ACC112 (cell line): ENCODE measurements around the gene CCDC9B.

ENCODE experiments used
- H2AFZ ChIP-seq: fragments of 200-600 bp; sonication (generic); one replicate; pipeline ENCODE4 v1.6.0; 2017; ENCODE audit warnings: antibody characterized with exemption, low read length; ENCODE audit not compliant: unreplicated experiment
- H3K27ac ChIP-seq: fragments of 200-600 bp; sonication (generic); 2 replicates; pipeline ENCODE4 v1.5.1; 2014; ENCODE audit warnings: low read depth, mild to moderate bottlenecking, antibody characterized with exemption, low read length, moderate library complexity
- H3K27me3 ChIP-seq: fragments of 200-600 bp; sonication (generic); 2 replicates; pipeline ENCODE4 v1.6.1; 2014; ENCODE audit warnings: mild to moderate bottlenecking, antibody characterized with exemption, low read length, moderate library complexity, mixed read lengths; ENCODE audit not compliant: insufficient read depth
- H3K36me3 ChIP-seq: fragments of 200-600 bp; sonication (generic); 2 replicates; pipeline ENCODE4 v1.6.1; 2016; ENCODE audit warnings: mild to moderate bottlenecking, antibody characterized with exemption, low read length, moderate library complexity, mixed read lengths; ENCODE audit not compliant: insufficient read depth
- H3K4me1 ChIP-seq: fragments of 200-600 bp; sonication (generic); one replicate; pipeline ENCODE4 v1.6.1; 2016; ENCODE audit warnings: low read length, mixed read lengths; ENCODE audit not compliant: insufficient read depth, unreplicated experiment, control insufficient read depth
- H3K4me3 ChIP-seq: fragments of 200-600 bp; sonication (generic); 2 replicates; pipeline ENCODE4 v1.5.1; 2014; ENCODE audit warnings: mild to moderate bottlenecking, low read depth, low read length
- H3K79me2 ChIP-seq: fragments of 200-600 bp; sonication (generic); one replicate; pipeline ENCODE4 v1.6.0; 2016; ENCODE audit warnings: low read length; ENCODE audit not compliant: control insufficient read depth, unreplicated experiment, insufficient read depth

CCDC9B gene

DNA sequence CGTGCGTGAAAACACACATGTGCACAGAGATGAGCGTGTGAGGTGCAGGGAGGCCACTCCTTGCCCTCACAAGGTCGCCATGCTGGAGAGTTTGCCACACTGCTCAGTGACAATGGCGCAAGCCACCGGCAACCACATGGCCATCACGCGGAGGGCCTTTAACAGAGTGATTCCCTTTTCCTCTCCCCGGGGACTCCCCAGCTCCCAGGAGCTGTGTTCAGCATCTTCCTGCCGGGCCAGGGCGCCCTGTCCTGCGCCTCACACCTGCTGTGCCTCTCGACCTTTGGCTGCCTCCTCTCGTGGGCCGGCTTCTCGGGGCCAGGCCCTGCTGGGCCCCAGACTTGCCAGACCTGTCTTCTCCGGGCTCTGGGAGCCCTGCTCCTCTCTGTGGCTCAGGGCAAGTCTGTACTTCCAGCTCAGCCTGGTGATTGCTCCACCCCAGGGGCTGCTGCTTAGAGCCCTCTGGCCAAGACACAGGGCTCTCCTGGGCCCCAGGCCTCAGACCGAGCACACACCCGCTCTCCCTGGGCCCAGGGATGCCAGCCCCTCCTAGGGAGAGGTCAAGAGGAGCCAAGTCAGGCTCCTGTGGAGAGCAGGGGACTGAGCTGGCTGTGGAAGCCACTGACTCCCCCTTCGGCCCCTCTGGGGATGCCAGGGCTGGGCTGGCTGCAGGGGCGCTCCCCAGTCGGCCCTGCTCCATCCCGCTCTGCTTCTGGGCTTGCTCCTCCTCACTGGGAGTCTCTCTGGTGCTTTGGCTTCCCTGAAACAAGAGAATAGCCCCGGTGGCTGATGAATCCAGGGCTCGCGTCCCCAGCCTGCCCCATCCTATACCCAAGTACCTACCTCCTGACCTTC, 5.6 kb downstream of the CCDC9B start:
- no peaks in the 10 kb centered on the region for H3K36me3 ChIP-seq
- no peak overlapping the region for H2AFZ ChIP-seq
- peaks cover 27% of the 10 kb centered on the region for H3K79me2 ChIP-seq
- peaks cover 62% of the 10 kb centered on the region for H3K4me1 ChIP-seq
- H3K27me3 ChIP-seq, result no peaks in the 10 kb centered on the region
- H3K27ac ChIP-seq, result peak overlapping the region; percentile 39
- no peak overlapping the region for H3K4me3 ChIP-seq

- H3K4me1 ChIP-seq, result peaks cover 58% of the 10 kb centered on the region
- peaks cover 20% of the 10 kb centered on the region for H3K79me2 ChIP-seq
- no peaks in the 10 kb centered on the region for H3K36me3 ChIP-seq
- no peak overlapping the region for H3K4me3 ChIP-seq
- H3K27me3 ChIP-seq, result no peaks in the 10 kb centered on the region
- peak overlapping the region; percentile 39 for H3K27ac ChIP-seq
- no peak overlapping the region for H2AFZ ChIP-seq
Observed at GRCh38 chr15:40334541-40334940, 6.2 kb downstream of the CCDC9B start.

DNA sequence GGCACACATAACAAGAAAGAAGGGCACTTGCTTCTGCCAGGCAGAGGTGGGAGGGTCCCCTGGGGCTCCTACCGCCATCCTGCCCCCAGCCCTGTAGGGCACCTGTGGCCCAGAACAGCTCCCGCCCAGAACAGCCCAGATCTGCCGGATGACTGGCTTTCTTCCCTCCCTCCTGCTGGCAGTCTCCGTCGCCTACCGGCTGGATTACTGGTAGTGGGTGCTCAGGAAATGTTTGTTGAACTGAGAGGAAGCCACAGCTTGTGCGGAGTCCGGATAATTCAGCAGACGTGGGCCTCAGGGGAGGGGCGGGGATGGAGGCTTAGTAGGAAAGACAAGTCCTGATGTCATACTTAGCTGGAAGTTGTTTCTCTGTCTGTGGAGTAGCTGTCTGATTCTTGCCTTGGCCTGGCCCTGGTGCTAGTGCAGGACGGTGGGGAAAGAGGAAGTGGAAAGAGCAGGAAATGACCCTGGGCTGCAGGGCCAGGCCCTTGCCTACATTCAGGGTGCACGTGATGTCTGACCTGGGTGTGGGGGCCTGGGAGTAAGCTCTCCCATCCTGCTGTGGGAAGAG, 6.7 kb downstream of the CCDC9B start:
- no peaks in the 10 kb centered on the region for H3K36me3 ChIP-seq
- H3K79me2 ChIP-seq, result peaks cover 15% of the 10 kb centered on the region
- no peak overlapping the region for H2AFZ ChIP-seq
- no peaks in the 10 kb centered on the region for H3K27me3 ChIP-seq
- peak overlapping the region; percentile 39; the same call in 1 of the 2 replicates for H3K27ac ChIP-seq
- H3K4me3 ChIP-seq, result no peak overlapping the region
- H3K4me1 ChIP-seq, result peaks cover 55% of the 10 kb centered on the region

DNA sequence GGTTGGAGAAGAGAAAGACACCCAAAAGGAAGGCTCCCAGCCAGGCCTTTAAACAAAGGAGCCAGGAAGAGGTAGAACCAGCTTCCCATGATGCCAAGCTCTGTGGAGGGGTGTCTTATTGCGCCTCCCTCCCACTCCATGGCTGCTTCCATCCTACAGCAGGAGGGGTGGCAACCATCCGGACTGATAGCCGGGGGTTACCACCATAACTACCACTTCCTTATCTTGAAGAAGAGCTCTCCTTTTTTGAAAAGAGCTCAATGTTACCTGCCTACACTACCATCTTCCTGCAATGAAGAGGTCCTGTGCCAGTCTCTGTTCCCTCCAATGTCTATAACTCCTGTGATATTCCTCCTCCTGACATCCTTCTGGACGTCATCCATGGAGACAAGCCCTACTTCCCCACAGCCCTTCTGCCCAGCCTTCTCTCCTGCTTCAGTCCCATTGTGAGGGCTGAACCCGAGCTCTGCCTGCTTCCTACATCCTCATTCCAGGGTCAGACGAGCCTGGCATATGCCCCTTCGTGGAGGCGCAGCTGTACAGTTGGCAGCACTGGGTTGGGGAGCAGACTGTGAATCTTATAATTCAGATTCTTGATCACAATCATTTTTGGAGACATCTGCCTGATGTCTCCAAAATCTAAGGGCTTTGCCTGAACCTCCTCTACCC, 8.5 kb downstream of the CCDC9B start:
- H3K4me3 ChIP-seq, result no peak overlapping the region
- H2AFZ ChIP-seq, result no peak overlapping the region
- H3K27ac ChIP-seq, result no peak overlapping the region
- H3K4me1 ChIP-seq, result peaks cover 56% of the 10 kb centered on the region
- no peaks in the 10 kb centered on the region for H3K36me3 ChIP-seq
- peaks cover under 1% of the 10 kb centered on the region for H3K79me2 ChIP-seq
- no peaks in the 10 kb centered on the region for H3K27me3 ChIP-seq

- Histone ChIP-seq H3K4me3 (no peak overlapping the region), H2AFZ (no peak overlapping the region), H3K27ac (no peak overlapping the region), H3K4me1 (peaks cover 53% of the 10 kb centered on the region), H3K27me3 (no peaks in the 10 kb centered on the region), H3K36me3 (0 out of 2 replicates have a peak, but pooled peaks cover 3% of the 10 kb centered on the region), H3K79me2 (no peaks in the 10 kb centered on the region)
Observed at GRCh38 chr15:40331637-40332036, 9.1 kb downstream of the CCDC9B start.

DNA sequence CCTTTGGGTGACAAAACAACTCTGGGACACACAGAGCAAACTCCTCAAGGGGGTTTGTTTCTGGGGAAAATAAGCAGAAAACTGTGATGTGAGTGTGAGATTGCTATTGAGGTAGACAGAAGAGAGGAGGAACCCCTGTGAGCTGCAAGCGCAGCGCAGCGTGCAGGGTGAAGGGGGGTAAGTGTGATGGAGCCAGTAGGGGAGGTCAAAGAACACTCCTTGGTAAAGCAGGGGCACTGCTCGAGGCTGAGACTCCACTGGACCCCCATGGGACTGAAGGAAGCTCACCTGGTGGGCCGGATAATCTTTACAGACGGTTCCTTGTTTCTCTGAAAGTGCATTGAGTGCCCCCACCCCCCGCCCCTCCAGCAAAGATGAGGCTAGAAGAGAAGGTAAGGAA, 9.7 kb downstream of the CCDC9B start:
- Histone ChIP-seq H3K27ac (no peak overlapping the region), H3K4me1 (peaks cover 48% of the 10 kb centered on the region), H3K4me3 (no peak overlapping the region), H2AFZ (no peak overlapping the region), H3K79me2 (no peaks in the 10 kb centered on the region), H3K36me3 (0 out of 2 replicates have a peak, but pooled peaks cover 6% of the 10 kb centered on the region), H3K27me3 (no peaks in the 10 kb centered on the region)

DNA sequence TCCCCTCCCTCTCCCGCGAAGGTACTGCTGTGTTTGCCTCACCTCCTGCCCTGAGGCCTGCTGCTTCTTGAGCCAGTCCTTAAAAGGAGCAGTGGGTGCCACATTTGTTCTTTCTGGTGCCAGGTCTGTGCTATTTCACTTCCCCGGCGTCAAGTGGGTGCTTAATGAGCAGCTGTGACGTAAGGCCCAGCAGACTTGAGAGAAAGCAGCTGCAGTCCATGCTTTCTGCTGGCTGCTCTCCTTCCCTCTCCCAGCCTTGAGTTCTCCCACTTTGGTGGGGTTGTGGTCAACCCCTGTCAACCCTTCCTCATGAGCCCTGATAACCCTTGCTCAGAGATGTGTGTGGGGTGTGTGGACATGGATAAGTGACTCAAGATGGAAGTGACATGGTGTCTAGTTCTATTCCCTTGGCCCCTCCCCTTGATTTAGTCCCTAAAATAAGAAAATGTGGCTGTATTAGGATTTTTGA, 10.3 kb downstream of the CCDC9B start:
- 0 out of 2 replicates have a peak, but pooled peaks cover 6% of the 10 kb centered on the region for H3K36me3 ChIP-seq
- no peak overlapping the region; the same call in 1 of the 2 replicates for H3K27ac ChIP-seq
- no peak overlapping the region for H3K4me3 ChIP-seq
- H2AFZ ChIP-seq, result no peak overlapping the region
- no peaks in the 10 kb centered on the region for H3K27me3 ChIP-seq
- H3K4me1 ChIP-seq, result peaks cover 51% of the 10 kb centered on the region
- peaks cover 5% of the 10 kb centered on the region for H3K79me2 ChIP-seq

GRCh38 chr15:40329804-40330203, 10.9 kb downstream of the CCDC9B start:
- Histone ChIP-seq H3K4me3 (no peak overlapping the region), H3K27me3 (no peaks in the 10 kb centered on the region), H3K4me1 (peaks cover 51% of the 10 kb centered on the region), H3K79me2 (peaks cover 11% of the 10 kb centered on the region), H3K36me3 (0 out of 2 replicates have a peak, but pooled peaks cover 6% of the 10 kb centered on the region), H2AFZ (no peak overlapping the region), H3K27ac (peak overlapping the region; percentile 31; the same call in 1 of the 2 replicates)

GRCh38 chr15:40328751-40329150, 12.0 kb downstream of the CCDC9B start:
- 0 out of 2 replicates have a peak, but pooled peaks cover 6% of the 10 kb centered on the region for H3K36me3 ChIP-seq
- H3K4me3 ChIP-seq, result no peak overlapping the region
- H3K27ac ChIP-seq, result peak overlapping the region; percentile 31; the same call in 1 of the 2 replicates
- peaks cover 43% of the 10 kb centered on the region for H3K4me1 ChIP-seq
- peaks cover 21% of the 10 kb centered on the region for H3K79me2 ChIP-seq
- H3K27me3 ChIP-seq, result no peaks in the 10 kb centered on the region
- no peak overlapping the region for H2AFZ ChIP-seq

- no peak overlapping the region for H2AFZ ChIP-seq
- no peaks in the 10 kb centered on the region for H3K27me3 ChIP-seq
- 0 out of 2 replicates have a peak overlapping the region, but pooled peaks have one; percentile 3 for H3K27ac ChIP-seq
- 0 out of 2 replicates have a peak overlapping the region, but pooled peaks have one; percentile 10 for H3K4me3 ChIP-seq
- peaks cover 40% of the 10 kb centered on the region for H3K4me1 ChIP-seq
- 0 out of 2 replicates have a peak, but pooled peaks cover 6% of the 10 kb centered on the region for H3K36me3 ChIP-seq
- H3K79me2 ChIP-seq, result peaks cover 21% of the 10 kb centered on the region
Observed at GRCh38 chr15:40328176-40328575, 12.6 kb downstream of the CCDC9B start.
